HL-60 (cell line): ENCODE data around the gene CLPX.

Experiments used
- CTCF ChIP-seq: IDR thresholded peaks from one replicate; pipeline ENCODE4 v1.5.1; 2011; ENCODE audit warnings: low read length, control low read depth, inconsistent platforms; ENCODE audit not compliant: insufficient read depth
- POLR2AphosphoS5 ChIP-seq: IDR thresholded peaks from 2 replicates; pipeline ENCODE4 v1.6.1; 2012; ENCODE audit warnings: low read depth
- REST ChIP-seq: IDR thresholded peaks from 2 replicates; pipeline ENCODE4 v1.6.1; 2012; ENCODE audit warnings: low read depth; ENCODE audit not compliant: insufficient replicate concordance
- SPI1 ChIP-seq: IDR thresholded peaks from 2 replicates; pipeline ENCODE4 v1.6.1; 2012; ENCODE audit warnings: low read depth, mild to moderate bottlenecking, borderline replicate concordance

GRCh38 chr15:65184305-65184867 lies 756 bp downstream of the CLPX start:
- 0 out of 2 replicates have a peak, but pooled peaks have one; percentile 21 for TF ChIP-seq POLR2AphosphoS5
- TF ChIP-seq CTCF, result no peak
- no peak for TF ChIP-seq REST
- TF ChIP-seq SPI1, result no peak; the same call in 1 of the 2 replicates
